ENCODE results near the gene SLC7A4.

SLC7A4 gene

GRCh38 chr22:21032868-21033688 is 717 bp upstream of the SLC7A4 start:
- TF ChIP-seq CTCF (IDR thresholded peaks at IDR 0.05), result no peak

GRCh38 chr22:21031545-21032036 is 770 bp downstream of the SLC7A4 start:
- TF ChIP-seq CTCF (IDR thresholded peaks at IDR 0.05), result no peak

GRCh38 chr22:21030621-21031544 is 1.5 kb downstream of the SLC7A4 start:
- no peak for TF ChIP-seq CTCF (IDR thresholded peaks at IDR 0.05)

- TF ChIP-seq CTCF (IDR thresholded peaks at IDR 0.05), result no peak
Observed at GRCh38 chr22:21030032-21030431, 2.3 kb downstream of the SLC7A4 start.

GRCh38 chr22:21029486-21030025 is 2.8 kb downstream of the SLC7A4 start:
- no peak for TF ChIP-seq CTCF (IDR thresholded peaks at IDR 0.05)

GRCh38 chr22:21028277-21029251 is 3.8 kb downstream of the SLC7A4 start:
- TF ChIP-seq CTCF (IDR thresholded peaks at IDR 0.05), result no peak
